Hematopoietic multipotent progenitor cell treated with erythropoietin and hydrocortisone succinate and interleukin-3 and kit ligand, for 15 days (in vitro differentiated cells): ENCODE data around the gene TMEM59L.
"Not testable (repeated sequence)": the region's sequence is repeated elsewhere in the genome, so short reads cannot be mapped to it uniquely, and the experiment has no call there.

Source experiments
- DNase-seq: peaks from one replicate; pipeline ENCODE4 v3.0.0-alpha.2; 2015; ENCODE audit warnings: low spot score

TMEM59L gene

GRCh38 chr19:18612772-18613588 is at the start of gene TMEM59L:
Gene TMEM59L (plus strand): TSS chr19:18612870. CDS start chr19:18612959, 89 bp downstream.
- DNase-seq = no peak

GRCh38 chr19:18566953-18567352 is 45.7 kb upstream of the TMEM59L start:
- DNase-seq = no peak

GRCh38 chr19:18568367-18568766 is 44.3 kb upstream of the TMEM59L start:
- DNase-seq = no peak

GRCh38 chr19:18571564-18572344 is 40.9 kb upstream of the TMEM59L start, which contains the start of gene UBA52:
Gene UBA52 (plus strand): TSS chr19:18571857. CDS start chr19:18573301, 1,444 bp downstream.
- DNase-seq = peak; percentile 98

- no peak for DNase-seq
Observed at GRCh38 chr19:18574691-18575291, 37.9 kb upstream of the TMEM59L start.

- DNase-seq = no peak
Observed at GRCh38 chr19:18576383-18576782, 36.3 kb upstream of the TMEM59L start.

GRCh38 chr19:18577365-18577914 is 35.2 kb upstream of the TMEM59L start:
- no peak for DNase-seq

GRCh38 chr19:18580311-18580710 is 32.4 kb upstream of the TMEM59L start:
- DNase-seq = no peak

- no peak for DNase-seq
Observed at GRCh38 chr19:18586306-18586705, 26.4 kb upstream of the TMEM59L start.

- DNase-seq = no peak
Observed at GRCh38 chr19:18587561-18587960, 25.1 kb upstream of the TMEM59L start.

GRCh38 chr19:18587962-18588610 is 24.6 kb upstream of the TMEM59L start:
- no peak for DNase-seq

- DNase-seq = peak; percentile 88
Observed at GRCh38 chr19:18588611-18589379, 23.9 kb upstream of the TMEM59L start, which contains the start of gene REX1BD. Gene REX1BD (plus strand): TSS chr19:18588798. CDS start chr19:18588802, 4 bp downstream.

- peak; percentile 68 for DNase-seq
Observed at GRCh38 chr19:18589380-18590272, 23.0 kb upstream of the TMEM59L start.

- peak; percentile 51 for DNase-seq
Observed at GRCh38 chr19:18590273-18591272, 22.1 kb upstream of the TMEM59L start.

- no peak for DNase-seq
Observed at GRCh38 chr19:18591735-18592385, 20.8 kb upstream of the TMEM59L start.

GRCh38 chr19:18592732-18593131 is 19.9 kb upstream of the TMEM59L start:
- not testable (repeated sequence) for DNase-seq

GRCh38 chr19:18593367-18594095 is 19.1 kb upstream of the TMEM59L start:
- no peak for DNase-seq
